ENCODE data around the gene TBKBP1.

The TBKBP1 gene

GRCh38 chr17:47696717-47697642, 3.0 kb downstream of the TBKBP1 start:
- POLR2A ChIA-PET, result interaction anchor here (0.5 kb wide), 1 partner anchor 155 kb away, joined by 5 read pairs; no protein-coding TSS in a partner anchor
- no peak for TF ChIP-seq CTCF (IDR thresholded peaks at IDR 0.05; ENCODE audit: control extremely low read depth, extremely low read depth, low read depth, missing control alignments)
- DNase-seq (ENCODE audit: extremely low spot score), result no peak
- CTCF ChIA-PET, result interaction anchor here (0.7 to 5.2 kb wide), 16 partner anchors 9 to 105 kb away, joined by 3 to 63 read pairs (median 7); partner anchors contain the start of gene TBX21

- no peak for TF ChIP-seq CTCF (IDR thresholded peaks at IDR 0.05; ENCODE audit: control extremely low read depth, extremely low read depth, low read depth, missing control alignments)
- ChIA-PET CTCF (interaction anchor here (0.7 to 5.2 kb wide), 24 partner anchors 8 to 794 kb away, joined by 3 to 63 read pairs (median 6); partner anchors contain the start of genes KPNB1, LRRC46, MRPL10 and TBX21), POLR2A (interaction anchor here (0.6 to 1.0 kb wide), 2 partner anchors 35 to 264 kb away, joined by 3 to 4 read pairs; partner anchors contain the start of gene TBX21)
- no peak for DNase-seq (ENCODE audit: extremely low spot score)
Observed at GRCh38 chr17:47697906-47698711, 4.1 kb downstream of the TBKBP1 start.

GRCh38 chr17:47698749-47699535, 5.0 kb downstream of the TBKBP1 start:
- CTCF ChIA-PET, result interaction anchor here (0.7 to 5.2 kb wide), 32 partner anchors 8 to 793 kb away, joined by 3 to 85 read pairs (median 6); partner anchors contain the start of genes KPNB1, SCRN2 and TBX21
- POLR2A ChIA-PET, result interaction anchor here (0.8 to 1.0 kb wide), 2 partner anchors 34 kb away, joined by 3 to 4 read pairs; partner anchors contain the start of gene TBX21

GRCh38 chr17:47699536-47699840, 5.5 kb downstream of the TBKBP1 start:
- no peak for TF ChIP-seq CTCF (IDR thresholded peaks at IDR 0.05; ENCODE audit: control extremely low read depth, extremely low read depth, low read depth, missing control alignments)
- no peak for DNase-seq (ENCODE audit: extremely low spot score)
- POLR2A ChIA-PET, result interaction anchor here (0.8 kb wide), 1 partner anchor 33 kb away, joined by 4 read pairs; the partner anchor contains the start of gene TBX21
- CTCF ChIA-PET, result interaction anchor here (0.7 to 5.2 kb wide), 27 partner anchors 9 to 142 kb away, joined by 3 to 85 read pairs (median 5); partner anchors contain the start of genes SCRN2 and TBX21

More at GRCh38 chr17:47698749-47699535, 5.0 kb downstream of the TBKBP1 start:
- TF ChIP-seq CTCF (IDR thresholded peaks at IDR 0.05; ENCODE audit: control extremely low read depth, extremely low read depth, low read depth, missing control alignments), result peak; percentile 86
- peak; percentile 91 for DNase-seq (ENCODE audit: extremely low spot score)

- POLR2A ChIA-PET, result interaction anchor here (1.0 to 2.4 kb wide), 2 partner anchors 32 to 34 kb away, joined by 3 to 8 read pairs; partner anchors contain the start of gene TBX21
- CTCF ChIA-PET, result interaction anchor here (0.6 to 5.2 kb wide), 15 partner anchors 9 to 140 kb away, joined by 3 to 85 read pairs (median 5); partner anchors contain the start of genes SCRN2 and TBX21
- no peak for DNase-seq (ENCODE audit: extremely low spot score)
- no peak for TF ChIP-seq CTCF (IDR thresholded peaks at IDR 0.05; ENCODE audit: control extremely low read depth, extremely low read depth, low read depth, missing control alignments)
Observed at GRCh38 chr17:47700471-47701449, 6.8 kb downstream of the TBKBP1 start.
